ENCODE data around the gene MT1E.
A peak's percentile ranks its signal among the peaks of the same experiment; 100 is the strongest.
"Not testable (repeated sequence)": the region's sequence is repeated elsewhere in the genome, so short reads cannot be mapped to it uniquely, and the experiment has no call there.

The MT1E gene

DNA sequence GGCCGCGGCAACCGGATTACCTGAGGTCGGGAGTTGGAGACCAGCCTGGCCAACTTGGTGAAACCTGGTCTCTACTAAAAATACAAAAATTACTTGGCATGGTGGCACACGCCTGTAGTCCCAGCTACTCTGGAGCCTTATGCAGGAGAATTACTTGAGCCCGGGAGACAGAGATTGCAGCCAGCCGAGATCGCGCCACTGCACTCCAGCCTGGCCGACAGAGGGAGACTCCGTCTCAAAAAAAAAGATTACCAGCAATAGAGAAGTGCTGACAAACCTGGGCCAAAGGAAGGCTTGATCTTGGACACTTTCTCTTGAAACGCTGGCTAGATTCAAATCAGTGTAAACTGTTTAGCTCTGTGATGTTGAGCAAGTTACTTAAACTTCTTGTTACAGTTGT is 48.3 kb downstream of the MT1E start:
- Histone ChIP-seq H3K27ac (ENCODE audit: low read length) (no peak overlapping the region), H3K27me3 (ENCODE audit: low read depth, low read length) (peaks cover 30% of the 10 kb centered on the region), H3K4me2 (ENCODE audit: low read length) (no peak overlapping the region), H3K9me3 (ENCODE audit: insufficient read depth, low read length) (no peaks in the 10 kb centered on the region), H3K4me1 (ENCODE audit: low read length) (no peaks in the 10 kb centered on the region), H3K4me3 (ENCODE audit: low read length) (no peak overlapping the region), H4K20me1 (ENCODE audit: insufficient read depth, low read length) (no peaks in the 10 kb centered on the region), H2AFZ (ENCODE audit: low read depth, low read length) (no peak overlapping the region), H3K36me3 (replicated peaks; ENCODE audit: low read depth, low read length) (no peaks in the 10 kb centered on the region), H3K79me2 (ENCODE audit: low read length) (no peaks in the 10 kb centered on the region), H3K9ac (ENCODE audit: low read length) (no peak overlapping the region)
- peak; percentile 46 for TF ChIP-seq CTCF (IDR thresholded peaks at IDR 0.05; ENCODE audit: low read depth, low read length)
- no peak for TF ChIP-seq EZH2phosphoT487 (IDR thresholded peaks at IDR 0.05; ENCODE audit: low read depth)

GRCh38 chr16:56674570-56674969 is 49.0 kb downstream of the MT1E start:
- not testable (repeated sequence) for H2AFZ ChIP-seq (ENCODE audit: low read depth, low read length); H4K20me1 ChIP-seq (ENCODE audit: insufficient read depth, low read length); H3K4me1 ChIP-seq (ENCODE audit: low read length); H3K27ac ChIP-seq (ENCODE audit: low read length); H3K79me2 ChIP-seq (ENCODE audit: low read length); H3K4me2 ChIP-seq (ENCODE audit: low read length); H3K36me3 ChIP-seq (replicated peaks; ENCODE audit: low read depth, low read length); H3K9ac ChIP-seq (ENCODE audit: low read length); H3K4me3 ChIP-seq (ENCODE audit: low read length); H3K9me3 ChIP-seq (ENCODE audit: insufficient read depth, low read length)
- peaks cover 25% of the 10 kb centered on the region for H3K27me3 ChIP-seq (ENCODE audit: low read depth, low read length)

DNA sequence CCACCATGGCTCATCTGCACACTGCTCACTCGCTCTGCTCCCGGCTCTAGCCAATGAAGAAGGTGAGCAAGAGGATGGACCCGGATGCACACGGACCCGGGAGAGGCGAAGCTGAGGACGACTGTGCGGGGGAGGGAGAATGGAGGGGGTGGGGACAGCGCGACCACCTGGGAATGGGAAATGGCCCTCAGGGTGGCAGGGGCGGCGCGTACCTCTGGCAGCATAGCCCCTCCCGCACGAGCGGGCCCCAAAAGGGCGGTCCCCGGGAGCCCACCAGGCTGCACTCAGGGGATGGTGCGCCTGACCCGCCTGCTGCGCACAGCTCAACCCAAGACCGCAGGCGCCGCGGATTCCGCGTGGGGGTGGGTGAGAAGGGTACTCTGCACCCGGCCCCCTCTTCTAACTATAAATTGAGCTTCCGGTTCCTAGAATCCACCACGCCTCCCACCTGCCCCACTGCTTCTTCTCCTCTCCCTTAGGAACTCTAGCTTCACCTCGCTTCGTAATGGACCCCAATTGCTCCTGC is 50.2 kb downstream of the MT1E start:
- H2AFZ ChIP-seq (ENCODE audit: low read depth, low read length) = no peak overlapping the region
- no peak overlapping the region for H3K27ac ChIP-seq (ENCODE audit: low read length)
- H3K79me2 ChIP-seq (ENCODE audit: low read length) = no peaks in the 10 kb centered on the region
- H3K27me3 ChIP-seq (ENCODE audit: low read depth, low read length) = peaks cover 13% of the 10 kb centered on the region; the same call in 1 of the 2 replicates
- H3K4me3 ChIP-seq (ENCODE audit: low read length) = peak overlapping the region; percentile 58
- no peaks in the 10 kb centered on the region for H3K4me1 ChIP-seq (ENCODE audit: low read length)
- TF ChIP-seq CTCF (IDR thresholded peaks at IDR 0.05; ENCODE audit: low read depth, low read length) (no peak), EZH2phosphoT487 (IDR thresholded peaks at IDR 0.05; ENCODE audit: low read depth) (no peak)
- no peak overlapping the region for H3K9ac ChIP-seq (ENCODE audit: low read length)
- H3K9me3 ChIP-seq (ENCODE audit: insufficient read depth, low read length) = no peaks in the 10 kb centered on the region
- H3K36me3 ChIP-seq (replicated peaks; ENCODE audit: low read depth, low read length) = no peaks in the 10 kb centered on the region
- H4K20me1 ChIP-seq (ENCODE audit: insufficient read depth, low read length) = no peaks in the 10 kb centered on the region
- H3K4me2 ChIP-seq (ENCODE audit: low read length) = peak overlapping the region; percentile 47
